NOMO-1 treated with DMSO at 0.1 percent for 48 hours (cell line): ENCODE data around the gene DLG4.
A peak's percentile ranks its signal among the peaks of the same experiment; 100 is the strongest.

Source experiments
- DNase-seq: peaks from one replicate; lab custom pipeline; 2025; ENCODE audit not compliant: unreplicated experiment; lab: John Stamatoyannopoulos, UW

Gene DLG4

GRCh38 chr17:7215652-7216180, 3.9 kb downstream of the DLG4 start:
- DNase-seq, result no peak

GRCh38 chr17:7215136-7215638, 4.4 kb downstream of the DLG4 start:
- DNase-seq, result no peak

GRCh38 chr17:7214300-7215135, 5.1 kb downstream of the DLG4 start:
- peak; percentile 97 for DNase-seq

GRCh38 chr17:7213895-7214299, 5.7 kb downstream of the DLG4 start:
- DNase-seq, result peak; percentile 71

- DNase-seq, result no peak
Observed at GRCh38 chr17:7211491-7212273, 8.0 kb downstream of the DLG4 start.

GRCh38 chr17:7208754-7209460, 10.7 kb downstream of the DLG4 start:
- DNase-seq, result no peak

- DNase-seq, result no peak
Observed at GRCh38 chr17:7208027-7208571, 11.5 kb downstream of the DLG4 start.

GRCh38 chr17:7207120-7208001, 12.3 kb downstream of the DLG4 start:
- no peak for DNase-seq

GRCh38 chr17:7205561-7205960, 14.1 kb downstream of the DLG4 start:
- no peak for DNase-seq

GRCh38 chr17:7204828-7205461, 14.7 kb downstream of the DLG4 start:
- no peak for DNase-seq

GRCh38 chr17:7204336-7204735, 15.3 kb downstream of the DLG4 start:
- no peak for DNase-seq

- DNase-seq, result no peak
Observed at GRCh38 chr17:7203391-7203790, 16.2 kb downstream of the DLG4 start.

- no peak for DNase-seq
Observed at GRCh38 chr17:7196651-7197401, 22.8 kb downstream of the DLG4 start.

- no peak for DNase-seq
Observed at GRCh38 chr17:7195971-7196370, 23.7 kb downstream of the DLG4 start.

- DNase-seq, result no peak
Observed at GRCh38 chr17:7192271-7192937, 27.2 kb downstream of the DLG4 start.

GRCh38 chr17:7191571-7192270, 27.9 kb downstream of the DLG4 start:
- no peak for DNase-seq

- no peak for DNase-seq
Observed at GRCh38 chr17:7191069-7191468, 28.6 kb downstream of the DLG4 start.
